Smooth muscle cell of the brain vasculature (primary cell): ENCODE results near the gene FUT3.

Experiments
- DNase-seq: peaks from one replicate; pipeline ENCODE4 v3.0.0-alpha.2; 2012; ENCODE audit warnings: low read depth, low spot score

Gene FUT3

DNA sequence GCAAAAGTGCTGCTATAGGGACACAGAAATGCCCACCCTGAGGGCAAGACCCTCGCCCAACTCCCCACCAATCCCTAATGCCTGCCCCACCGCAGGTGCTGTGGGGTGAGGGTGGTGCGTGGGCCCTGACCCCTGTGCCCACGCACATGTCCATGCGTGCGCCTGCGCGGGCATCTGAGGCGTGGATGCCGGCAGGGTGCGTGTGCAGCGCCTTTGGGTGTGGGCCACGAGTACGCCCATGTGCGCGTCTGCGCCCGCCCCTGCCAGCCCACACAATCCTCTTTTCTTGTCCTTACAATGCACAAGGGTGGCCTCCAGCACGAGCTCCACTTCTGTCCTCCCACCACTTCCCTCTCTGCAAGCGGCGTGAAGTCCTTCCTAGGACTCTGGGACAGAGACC lies 26.1 kb downstream of the FUT3 start:
- DNase-seq, result no peak

DNA sequence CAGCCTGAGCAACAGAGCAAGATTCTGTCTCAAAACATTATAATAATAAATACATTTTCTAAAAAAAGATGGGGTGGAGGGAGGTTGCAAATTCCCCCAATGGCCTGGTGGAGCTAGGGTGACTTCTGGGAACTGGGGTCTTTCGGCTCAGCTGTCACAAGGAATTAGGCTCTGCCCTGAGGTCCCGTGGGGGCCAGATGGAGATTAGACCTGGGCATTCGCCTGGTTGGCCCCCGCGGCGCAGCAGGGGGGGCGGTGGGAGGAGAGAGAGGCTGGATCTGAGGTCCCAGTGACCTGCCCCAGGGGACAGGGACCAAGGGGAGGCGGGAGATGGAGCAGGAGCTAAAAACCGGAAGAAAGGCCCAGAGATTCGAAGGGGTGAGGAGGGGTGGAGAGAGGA lies 26.5 kb downstream of the FUT3 start:
- DNase-seq, result no peak

DNA sequence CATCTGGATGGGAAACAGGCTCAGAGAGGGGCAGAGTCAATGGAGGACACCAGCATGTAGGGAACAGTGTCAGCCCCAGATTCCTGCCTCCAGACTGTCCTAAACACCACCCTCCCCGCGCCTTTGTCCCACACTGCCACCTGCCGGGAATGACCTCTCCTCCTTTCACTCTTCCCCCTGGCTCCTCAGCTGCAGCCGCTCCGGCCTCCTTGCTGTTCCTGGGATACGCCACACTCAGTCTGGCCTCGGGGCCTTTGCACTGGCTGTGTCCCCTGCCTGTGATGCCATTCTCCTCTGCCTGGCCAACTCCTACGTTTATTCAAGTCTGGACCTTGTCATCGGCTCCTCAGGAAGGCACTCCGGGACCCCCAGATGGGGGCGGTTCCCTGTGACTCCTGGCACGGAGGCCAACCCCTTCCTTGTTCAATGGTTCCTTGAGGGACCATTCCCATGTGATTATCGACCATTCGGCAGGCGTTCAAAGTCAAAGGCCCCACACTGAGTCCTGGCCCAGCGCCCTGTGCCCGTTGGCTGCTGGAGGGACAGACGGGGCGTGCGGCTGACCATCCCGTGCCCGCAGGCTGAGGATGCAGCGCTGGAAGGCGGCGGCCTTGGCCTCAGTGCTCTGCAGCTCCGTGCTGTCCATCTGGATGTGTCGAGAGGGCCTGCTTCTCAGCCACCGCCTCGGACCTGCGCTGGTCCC lies 27.5 kb downstream of the FUT3 start:
- DNase-seq, result no peak

DNA sequence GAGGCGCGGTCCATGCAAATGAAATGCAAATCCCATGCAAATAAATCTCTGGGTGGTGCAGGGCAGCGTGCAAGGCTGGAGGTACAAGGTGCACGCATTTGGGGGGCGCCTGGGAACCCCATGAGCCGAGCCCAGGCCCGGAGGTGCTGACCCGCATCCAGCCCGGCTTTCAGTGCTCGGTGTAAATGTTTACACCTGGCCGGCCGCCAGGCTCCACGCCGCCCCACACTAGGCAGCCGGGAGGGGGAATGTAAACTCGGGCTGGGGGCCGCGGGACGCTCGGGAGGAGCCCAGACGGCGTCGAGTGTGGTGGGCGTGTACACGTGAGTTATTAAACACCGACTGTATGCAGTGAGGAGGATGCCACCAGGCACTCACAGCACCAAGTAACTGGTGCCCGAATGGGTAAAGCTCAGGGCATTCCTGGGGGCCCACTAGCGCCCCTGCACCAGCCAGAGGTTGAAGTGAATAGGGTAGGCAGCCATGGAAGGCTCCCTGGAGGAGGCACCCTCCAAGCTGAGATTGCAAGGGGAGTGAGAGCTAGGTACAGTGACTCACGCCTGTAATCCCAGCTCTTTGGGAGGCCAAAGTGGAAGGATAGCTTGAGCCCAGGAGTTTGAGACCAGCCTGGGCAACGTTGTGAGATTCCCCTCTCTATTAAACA lies 28.9 kb downstream of the FUT3 start:
- DNase-seq, result no peak

DNA sequence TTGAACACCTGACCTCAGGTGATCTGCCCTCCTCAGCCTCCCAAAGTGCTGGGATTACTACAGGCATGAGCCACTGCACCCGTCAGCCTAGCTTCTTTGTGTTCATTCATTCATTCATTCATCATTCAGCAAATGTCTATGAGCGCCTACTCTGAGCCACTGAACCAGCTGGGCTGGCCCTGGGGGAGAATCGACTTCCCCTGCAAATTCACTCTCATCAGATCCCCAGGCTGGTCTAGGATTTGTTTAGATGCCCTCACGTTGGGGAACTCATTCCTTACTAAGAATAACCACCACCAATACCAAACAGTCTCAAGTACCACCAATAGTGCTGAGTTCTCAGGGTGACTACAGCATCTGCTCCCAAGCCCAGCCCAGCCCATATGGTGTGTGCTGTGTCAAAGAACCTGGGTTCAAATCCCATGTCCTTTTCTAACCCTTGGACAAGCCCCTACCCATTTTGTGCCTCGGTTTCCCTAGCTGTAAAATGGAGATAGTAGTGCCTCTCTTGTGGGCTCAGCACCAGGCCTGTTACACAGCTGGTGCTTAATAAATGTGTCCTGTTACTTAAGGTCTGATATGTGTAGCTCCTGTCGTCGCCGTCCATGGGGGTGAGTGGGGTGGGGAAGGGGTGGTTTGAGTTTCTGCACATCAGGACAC lies 29.6 kb downstream of the FUT3 start:
- no peak for DNase-seq

DNA sequence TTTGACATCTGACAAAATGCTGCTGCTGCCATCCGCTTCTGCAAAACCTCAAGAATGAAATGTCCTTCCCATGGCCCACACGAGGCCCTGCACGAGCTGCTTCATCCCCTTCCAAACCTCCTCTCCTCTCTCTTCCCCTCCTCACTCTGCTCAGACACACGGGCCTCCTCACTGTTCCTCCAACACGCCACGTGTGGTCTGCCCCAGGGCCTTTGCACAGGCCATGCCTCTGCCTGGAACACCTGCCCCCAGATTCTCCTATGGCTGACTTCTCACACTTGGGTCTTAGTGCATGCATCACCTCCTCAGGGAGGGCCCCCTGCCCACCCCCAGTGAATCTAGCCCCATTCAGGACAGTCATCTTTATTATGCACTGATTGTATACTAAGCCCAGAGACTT lies 30.5 kb downstream of the FUT3 start:
- no peak for DNase-seq

DNA sequence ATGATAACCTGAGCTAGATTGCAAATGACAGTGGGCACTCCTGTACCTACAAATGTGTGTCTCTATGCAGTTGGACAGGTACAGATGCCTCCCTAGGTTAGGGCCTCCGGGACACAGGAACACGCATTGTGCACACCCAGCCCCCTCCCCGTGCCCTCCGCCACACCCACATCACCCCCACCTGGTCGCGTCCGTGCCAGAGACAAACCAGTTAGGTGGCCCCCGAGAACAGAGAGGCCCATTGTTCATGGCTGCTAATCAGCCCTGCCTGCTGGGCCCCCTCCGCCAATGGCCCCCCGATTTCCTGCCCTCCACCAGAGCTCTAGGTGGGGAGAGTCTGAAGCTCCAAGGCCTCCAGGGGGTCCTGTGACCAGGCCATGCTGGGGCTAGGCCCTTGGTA lies 32.7 kb downstream of the FUT3 start:
- DNase-seq, result no peak

DNA sequence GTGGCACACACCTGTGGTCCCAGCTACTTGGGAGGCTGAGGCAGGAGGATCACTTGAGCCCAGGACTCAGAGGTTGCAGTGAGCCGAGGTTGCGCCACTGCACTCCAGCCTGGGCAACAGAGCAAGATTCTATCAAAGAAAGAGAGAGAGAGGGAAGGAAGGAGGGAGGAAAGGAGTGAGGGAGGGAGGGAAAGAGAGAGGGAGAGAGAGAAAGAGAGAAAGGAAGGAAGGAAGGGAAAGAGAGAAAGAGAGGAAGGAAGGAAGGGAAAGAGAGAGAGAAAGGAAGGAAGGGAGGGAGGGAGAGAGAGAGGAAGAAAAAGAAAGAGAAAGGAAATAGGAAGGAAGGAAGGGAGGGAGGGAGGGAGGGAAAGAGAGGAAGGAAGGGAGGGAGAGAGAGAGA lies 34.0 kb downstream of the FUT3 start:
- DNase-seq, result no peak

DNA sequence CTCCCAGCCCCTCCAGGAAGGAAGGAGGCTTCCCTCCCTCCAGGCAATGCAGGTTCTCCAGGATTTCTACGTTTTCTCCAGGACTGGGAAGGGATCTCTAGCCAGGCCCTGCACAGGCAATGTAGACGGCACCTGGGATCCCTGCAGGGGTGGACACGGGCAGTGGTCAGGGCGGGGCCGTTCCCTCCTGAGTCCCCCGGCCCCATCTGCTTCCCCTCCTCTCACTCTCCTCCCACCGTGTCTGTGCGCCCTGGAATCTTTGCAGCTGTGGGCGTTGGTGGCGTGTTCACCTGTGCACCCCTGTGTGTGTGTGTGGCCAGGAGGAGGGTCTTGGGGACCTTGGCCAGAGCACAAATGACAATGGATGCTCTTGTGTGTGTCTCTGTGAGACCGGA lies 36.4 kb downstream of the FUT3 start:
- DNase-seq, result no peak

DNA sequence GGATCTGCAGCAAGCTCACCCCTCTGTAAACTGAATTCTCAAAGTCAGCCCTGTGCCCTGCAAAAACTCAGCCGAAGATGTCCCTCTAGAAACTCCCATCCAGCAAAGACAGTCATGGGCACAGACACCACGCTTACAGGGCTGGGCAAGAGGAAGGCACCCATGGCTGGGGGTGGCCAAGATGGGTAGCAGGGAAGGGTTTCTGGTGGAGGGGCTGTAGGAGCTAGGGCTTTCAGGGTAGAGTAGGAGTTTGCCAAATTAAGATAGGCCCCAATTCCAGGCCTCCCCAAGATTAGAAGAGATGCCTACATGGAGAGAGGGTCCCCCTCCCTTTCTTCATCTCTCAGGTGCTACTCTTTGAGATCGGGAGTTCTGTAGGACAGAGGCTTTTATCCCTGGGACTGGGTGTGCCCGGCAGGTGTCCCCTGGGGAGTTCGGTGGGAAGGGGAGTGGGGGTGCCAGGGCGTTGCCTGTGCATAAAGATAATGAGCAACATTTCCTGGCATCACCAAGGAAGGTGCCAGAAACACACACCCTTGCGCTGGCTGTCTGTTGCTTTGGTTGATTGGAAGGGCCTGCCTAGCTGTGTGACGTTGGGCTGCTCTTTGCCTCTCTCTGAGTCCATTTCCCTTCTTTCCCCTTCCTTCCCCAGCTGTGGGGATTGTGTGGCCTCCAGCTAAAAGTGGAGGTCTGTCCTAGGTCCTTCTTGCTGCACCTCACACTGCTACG lies 37.0 kb downstream of the FUT3 start:
- no peak for DNase-seq

DNA sequence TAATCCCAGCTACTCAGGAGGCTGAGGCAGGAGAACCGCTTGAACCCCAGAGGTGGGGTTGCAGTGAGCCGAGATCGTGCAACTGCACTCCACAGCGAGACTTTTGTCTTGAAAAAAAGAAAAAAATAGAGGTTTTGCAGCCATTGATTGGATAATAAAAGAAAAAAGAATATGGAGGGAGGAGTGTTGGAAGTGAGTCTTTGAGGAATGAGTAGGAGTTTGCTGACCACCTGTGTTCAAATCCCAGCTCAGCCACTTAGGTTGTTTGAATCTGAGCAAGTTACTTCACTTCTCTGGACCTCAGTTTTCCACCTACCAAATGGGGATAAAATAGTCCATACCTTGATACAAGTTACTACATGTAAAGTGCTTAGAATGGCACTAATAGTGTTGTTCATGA lies 40.1 kb downstream of the FUT3 start:
- DNase-seq, result no peak

DNA sequence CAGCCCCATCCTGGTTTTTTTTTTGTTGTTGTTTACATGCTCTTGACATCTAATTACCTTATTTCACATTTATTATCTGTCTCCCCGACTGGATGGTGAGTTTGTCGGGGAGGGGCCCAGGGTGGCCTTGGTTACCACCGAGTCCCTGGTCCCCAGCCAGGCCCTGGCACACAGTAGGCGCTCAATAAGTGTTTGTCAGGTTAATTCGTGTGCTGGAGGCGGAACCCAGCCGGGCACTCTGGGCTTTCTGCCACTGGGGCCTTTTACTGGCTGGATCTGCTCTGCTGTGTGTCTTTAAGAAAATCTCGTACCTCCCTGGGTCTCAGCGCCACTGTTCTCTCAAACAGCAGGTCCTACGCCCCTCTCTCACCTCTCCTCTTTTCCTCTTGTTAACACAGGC lies 41.8 kb downstream of the FUT3 start:
- no peak for DNase-seq

DNA sequence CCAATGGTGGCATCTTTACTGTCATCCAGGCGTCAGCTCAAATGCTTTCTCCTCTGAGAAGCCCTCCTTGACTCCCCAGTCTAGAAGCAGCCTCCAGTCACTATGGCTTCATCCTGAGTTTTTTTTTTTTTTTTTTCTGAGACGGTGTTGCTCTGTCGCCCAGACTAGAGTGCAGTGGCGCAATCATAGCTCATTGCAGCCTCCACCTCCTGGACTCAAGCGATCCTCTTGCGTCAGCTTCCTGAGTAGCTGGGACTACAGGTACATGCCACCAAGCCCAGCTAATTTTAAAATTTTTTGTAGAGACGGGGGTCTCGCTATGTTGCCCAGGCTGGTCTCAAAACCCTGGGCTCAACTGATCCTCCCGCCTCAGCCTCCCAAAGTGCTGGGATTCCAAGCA lies 42.2 kb downstream of the FUT3 start:
- DNase-seq, result no peak

DNA sequence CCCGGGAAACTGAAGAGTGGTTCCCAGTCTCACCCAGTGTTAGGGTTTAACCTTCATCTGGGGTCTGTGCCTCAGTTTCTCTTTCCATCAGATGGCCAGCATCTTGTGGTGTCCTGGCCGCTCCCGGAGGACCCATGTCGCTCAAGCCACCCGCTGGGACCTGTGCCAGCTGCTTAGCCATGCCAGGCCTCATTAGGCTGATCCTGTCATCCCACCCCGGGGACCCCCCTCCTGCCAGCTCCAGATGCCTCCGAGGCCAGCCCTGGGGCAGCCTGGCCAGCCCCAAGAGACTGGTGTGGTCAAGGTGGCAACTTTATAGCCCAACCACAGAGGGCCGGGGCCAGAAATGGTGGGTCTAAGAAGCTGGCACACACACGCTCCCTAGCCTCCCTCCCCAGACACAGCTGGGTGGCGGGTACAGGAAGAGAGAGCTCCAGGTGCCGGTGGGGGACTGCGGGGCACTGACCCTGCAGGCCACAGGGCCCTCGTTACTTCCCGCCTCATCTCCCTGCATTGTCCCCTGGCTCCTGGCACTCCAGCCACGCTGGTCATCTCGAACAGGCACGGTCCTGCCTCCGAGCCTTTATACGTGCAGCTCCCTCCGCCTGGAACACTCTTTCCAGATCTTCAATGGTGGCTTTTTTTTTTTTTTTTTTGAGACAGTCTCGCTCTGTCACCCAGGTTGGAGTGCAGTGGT lies 43.0 kb downstream of the FUT3 start:
- DNase-seq, result no peak

DNA sequence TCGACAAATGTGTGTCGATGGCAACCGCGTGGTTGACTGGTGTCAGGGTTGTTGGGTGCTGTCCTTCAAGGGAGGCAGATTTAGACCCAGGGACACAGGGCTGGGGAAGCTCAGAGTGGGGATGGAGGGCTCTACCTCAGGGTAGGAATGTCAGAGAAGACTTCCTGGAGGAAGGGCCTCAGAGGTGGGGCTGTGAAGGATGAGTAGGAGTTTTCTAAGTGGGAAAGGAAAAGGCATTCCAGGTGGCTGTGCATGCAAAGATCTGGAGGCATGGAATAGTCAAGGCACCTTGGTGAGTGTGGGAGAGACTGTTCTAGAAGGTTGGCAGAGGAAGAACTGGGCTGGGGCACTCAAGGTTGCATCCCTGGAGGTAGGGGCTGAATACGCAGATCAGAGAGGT lies 44.3 kb downstream of the FUT3 start:
- no peak for DNase-seq

DNA sequence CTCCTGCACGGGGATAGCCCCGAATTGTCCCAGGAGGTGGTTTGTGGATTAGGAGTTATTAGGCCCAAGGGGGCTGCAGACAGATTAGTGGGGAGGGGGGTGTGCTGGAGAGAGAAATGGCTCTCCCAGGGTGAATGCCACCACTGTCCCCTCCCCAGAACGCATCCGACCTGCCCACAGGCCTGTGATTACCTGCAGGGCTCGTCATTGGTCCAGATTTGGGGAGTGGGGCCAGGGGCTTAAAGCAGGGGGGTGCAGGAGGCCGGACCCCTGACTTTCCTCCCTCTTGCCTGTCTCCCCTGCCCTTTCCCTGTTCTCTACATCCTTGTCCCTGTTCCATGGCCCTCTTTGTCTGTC lies 45.1 kb downstream of the FUT3 start:
- DNase-seq, result no peak

DNA sequence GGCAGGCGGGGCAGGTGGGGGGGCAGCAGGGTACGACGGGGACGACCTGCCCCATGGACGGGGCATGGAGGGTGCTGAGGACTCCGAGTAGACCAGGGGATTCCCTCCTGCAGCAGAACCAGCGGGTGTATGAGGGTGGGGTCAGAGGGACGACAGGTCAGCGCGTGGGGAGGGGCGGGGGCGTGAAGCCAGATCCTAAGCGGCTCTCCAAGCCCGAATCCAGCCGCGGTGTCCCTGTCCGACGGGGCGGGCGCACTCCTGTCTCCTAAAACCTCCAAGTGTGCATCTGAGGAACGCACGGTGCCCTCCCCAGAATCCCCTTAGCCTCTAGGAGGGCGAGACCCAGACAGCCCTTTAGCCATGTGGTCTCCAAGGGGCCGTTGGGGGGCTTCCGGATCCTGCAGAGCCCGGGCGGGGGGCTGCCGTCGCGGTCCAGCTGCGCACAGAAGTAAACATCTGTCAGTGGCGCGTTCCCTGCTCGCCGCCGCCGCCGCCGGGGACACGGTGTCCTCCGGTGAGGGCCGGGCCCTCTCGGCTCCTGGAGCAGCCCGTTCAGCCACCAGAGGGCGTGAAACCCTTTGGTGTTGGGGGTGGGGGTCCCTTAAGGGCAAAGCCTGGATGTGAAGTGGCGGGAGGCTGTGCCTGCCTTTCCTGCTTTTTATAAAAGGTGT lies 45.7 kb downstream of the FUT3 start:
- DNase-seq, result no peak

DNA sequence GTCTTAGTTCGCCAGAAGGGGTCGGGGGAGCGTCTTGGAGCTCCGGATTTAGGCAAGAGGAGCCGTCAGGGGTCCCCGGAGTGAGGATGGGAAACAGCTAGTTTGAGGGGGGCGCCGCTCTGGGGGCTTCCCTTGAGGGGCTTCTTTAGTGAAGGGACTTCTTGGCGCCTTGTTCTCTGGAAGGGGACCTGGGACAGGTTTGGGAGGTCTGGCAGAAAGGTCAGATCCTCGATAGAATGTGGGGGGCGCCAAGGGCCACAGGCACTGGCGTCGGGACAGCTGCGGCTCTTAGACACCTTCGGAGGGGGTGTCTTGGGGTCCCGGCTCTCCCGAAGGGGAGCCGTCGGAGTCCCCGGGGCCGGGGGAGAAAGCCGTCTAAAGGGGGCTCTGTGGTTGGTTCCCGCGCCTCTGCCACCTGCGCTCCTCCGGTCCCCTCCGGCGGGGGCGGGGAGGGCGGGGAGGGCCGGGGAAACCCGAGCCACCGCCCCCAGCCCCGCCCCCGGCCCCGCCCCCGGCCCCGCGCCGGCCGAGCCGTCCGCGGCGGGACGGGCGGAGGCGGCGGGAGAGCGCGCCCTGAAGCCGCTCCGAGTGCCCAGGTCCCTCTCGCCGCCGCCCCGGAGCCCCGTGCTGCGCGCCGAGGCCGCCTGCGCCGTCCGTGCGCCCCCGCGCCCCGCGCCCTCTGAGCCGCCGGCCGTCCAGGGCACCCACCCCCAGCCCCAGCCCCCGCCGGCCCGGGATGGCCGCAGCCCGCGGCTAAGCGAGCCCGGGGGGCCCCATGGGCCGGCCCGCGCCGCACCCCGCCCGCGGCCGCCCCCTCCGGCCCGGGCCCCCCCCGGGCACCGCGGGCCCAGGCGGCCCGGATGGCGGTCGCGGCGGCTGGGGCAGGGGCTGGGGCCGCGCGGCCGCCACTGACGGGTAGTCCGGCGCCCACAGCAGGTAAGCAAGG lies 46.5 kb downstream of the FUT3 start, which contains the start of gene NRTN:
NRTN (plus strand) TSS at position 552 of the 946 bp plus-strand sequence. CDS start 19,099 bp downstream, outside the sequence.
- no peak for DNase-seq

DNA sequence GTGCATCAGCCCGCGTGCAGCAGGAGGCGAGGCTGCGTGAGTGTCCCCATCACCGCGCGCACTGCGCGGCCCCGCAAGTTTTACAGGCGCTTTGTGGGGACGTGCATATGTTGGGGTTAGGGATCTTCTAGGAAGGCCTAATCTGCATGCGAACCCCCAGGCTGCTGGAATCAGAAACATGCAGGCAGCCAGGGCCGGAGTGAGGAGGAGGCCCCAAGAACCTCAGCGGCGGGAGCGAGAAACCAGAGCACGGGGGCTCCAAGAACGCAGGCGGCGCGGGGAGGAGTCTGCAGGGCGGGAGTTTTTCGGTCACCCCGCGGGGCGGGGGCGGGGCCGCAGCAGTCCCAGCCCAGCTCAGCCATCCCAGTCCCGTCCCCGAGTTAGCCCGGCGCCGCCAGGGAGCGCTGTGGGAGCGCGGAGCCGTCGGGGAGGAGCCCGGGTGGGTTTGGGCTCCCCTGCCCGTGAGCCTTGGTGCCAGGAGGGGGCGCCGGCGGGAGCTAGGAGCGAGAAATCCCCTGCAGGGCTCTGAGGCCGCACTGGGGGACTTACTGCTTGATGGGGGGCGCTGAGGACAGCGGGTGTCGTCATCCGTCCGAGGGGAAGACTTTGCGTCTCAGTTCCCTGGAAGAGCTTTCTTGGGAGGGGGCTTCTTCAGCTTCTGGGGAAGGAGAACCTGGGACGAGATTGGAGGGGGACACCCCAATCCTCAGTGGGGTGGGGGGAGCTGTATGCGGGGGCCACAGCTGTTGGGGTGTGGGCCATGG lies 47.3 kb downstream of the FUT3 start:
- peak; percentile 56 for DNase-seq

DNA sequence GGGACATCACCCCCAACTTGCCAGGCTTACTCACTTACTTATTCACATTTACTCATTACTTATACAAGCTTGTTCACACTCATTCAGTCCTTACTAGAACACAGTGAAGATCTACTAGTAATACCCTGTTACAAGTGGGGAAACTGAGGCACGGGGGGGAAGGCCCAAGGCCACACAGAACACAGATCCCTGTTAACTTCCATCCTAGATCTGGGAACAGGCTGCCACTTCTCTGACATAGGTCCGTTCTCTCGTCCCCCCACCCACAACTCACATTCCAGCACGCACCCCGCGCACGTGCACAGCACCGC lies 47.9 kb downstream of the FUT3 start:
- no peak for DNase-seq
